ENCODE results near the gene NAA15.
"Not testable (repeated sequence)": the region's sequence is repeated elsewhere in the genome, so short reads cannot be mapped to it uniquely, and the experiment has no call there.

NAA15 gene

DNA sequence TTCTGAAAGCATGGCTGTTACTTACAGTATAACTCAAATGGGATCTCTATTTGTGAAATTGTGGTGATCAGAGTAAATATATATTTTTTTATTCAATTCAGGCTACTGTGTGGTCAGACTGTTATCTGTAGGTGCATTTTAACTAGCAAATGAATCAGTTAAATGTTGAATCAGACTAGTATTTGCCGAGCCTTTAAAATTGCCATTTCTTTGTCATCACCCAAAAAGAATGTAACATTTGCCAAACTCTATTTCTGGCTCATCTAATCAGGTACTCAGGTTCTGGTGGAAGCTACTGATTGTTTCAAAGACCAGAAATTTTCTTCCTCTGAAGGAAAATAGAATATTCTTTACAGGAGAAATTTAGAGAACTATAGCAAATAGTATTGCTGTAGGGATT, 1.8 kb upstream of the NAA15 start:
- peak overlapping the region; percentile 70 to 95 for H3K4me3 ChIP-seq (ENCODE audit: low read depth in 1 of 2, low read length in 2 of 2)
- peaks cover 3 to 37% of the 10 kb centered on the region in 2 donors for H3K4me1 ChIP-seq (ENCODE audit: control insufficient read depth in 1 of 2, insufficient read depth in 2 of 2, low read length in 2 of 2)
- H3K27me3 ChIP-seq (ENCODE audit: low read depth, low read length), result no peaks in the 10 kb centered on the region
- peak overlapping the region; percentile 88 for H3K27ac ChIP-seq (ENCODE audit: low read length)
- peaks cover 0 to 4% of the 10 kb centered on the region in 2 donors for H3K36me3 ChIP-seq (ENCODE audit: control insufficient read depth in 1 of 2, insufficient read depth in 2 of 2, low read length in 2 of 2)
- no peaks in the 10 kb centered on the region for H3K9me3 ChIP-seq (ENCODE audit: control insufficient read depth in 1 of 2, low read length in 2 of 2)

DNA sequence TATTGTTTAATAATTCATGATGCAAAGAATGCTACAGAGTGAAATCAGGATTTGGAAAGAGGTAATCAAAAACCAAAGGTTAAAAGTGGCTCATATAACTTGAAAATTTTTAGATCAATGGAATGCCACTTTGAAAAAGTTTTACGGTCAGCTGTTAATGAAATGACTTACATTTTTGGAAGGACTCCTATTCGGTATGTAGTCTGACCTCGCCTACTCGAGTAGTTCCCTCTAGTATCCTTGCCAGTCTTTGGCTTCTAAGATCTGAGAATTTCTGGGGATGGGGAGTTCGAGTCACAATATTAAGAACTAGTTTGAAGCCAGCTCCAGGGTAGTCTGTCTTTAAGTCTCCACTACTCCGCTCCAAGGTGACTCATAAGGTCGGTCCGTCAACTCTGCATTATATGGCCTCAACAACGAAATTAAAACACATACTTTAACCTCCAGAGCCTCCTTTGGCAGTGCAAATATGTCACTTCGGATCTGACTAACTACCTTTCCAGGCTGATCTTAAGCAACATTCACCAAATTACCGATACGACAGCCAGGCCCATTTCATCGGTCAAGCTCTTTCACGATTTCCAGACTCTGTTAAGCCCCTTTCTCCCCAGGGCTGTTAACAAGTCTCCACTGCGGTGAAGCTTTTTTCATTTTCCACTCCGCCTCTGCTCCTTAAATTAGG, 733 bp upstream of the NAA15 start:
- Histone ChIP-seq H3K9me3 (ENCODE audit: control insufficient read depth in 1 of 2, low read length in 2 of 2) (no peaks in the 10 kb centered on the region), H3K36me3 (ENCODE audit: control insufficient read depth in 1 of 2, insufficient read depth in 2 of 2, low read length in 2 of 2) (peaks cover 0 to 4% of the 10 kb centered on the region in 2 donors), H3K4me3 (ENCODE audit: low read depth in 1 of 2, low read length in 2 of 2) (peak overlapping the region; percentile 70 to 95), H3K27me3 (ENCODE audit: low read depth, low read length) (no peaks in the 10 kb centered on the region), H3K4me1 (ENCODE audit: control insufficient read depth in 1 of 2, insufficient read depth in 2 of 2, low read length in 2 of 2) (peaks cover 3 to 32% of the 10 kb centered on the region in 2 donors), H3K27ac (ENCODE audit: low read length) (peak overlapping the region; percentile 88)

DNA sequence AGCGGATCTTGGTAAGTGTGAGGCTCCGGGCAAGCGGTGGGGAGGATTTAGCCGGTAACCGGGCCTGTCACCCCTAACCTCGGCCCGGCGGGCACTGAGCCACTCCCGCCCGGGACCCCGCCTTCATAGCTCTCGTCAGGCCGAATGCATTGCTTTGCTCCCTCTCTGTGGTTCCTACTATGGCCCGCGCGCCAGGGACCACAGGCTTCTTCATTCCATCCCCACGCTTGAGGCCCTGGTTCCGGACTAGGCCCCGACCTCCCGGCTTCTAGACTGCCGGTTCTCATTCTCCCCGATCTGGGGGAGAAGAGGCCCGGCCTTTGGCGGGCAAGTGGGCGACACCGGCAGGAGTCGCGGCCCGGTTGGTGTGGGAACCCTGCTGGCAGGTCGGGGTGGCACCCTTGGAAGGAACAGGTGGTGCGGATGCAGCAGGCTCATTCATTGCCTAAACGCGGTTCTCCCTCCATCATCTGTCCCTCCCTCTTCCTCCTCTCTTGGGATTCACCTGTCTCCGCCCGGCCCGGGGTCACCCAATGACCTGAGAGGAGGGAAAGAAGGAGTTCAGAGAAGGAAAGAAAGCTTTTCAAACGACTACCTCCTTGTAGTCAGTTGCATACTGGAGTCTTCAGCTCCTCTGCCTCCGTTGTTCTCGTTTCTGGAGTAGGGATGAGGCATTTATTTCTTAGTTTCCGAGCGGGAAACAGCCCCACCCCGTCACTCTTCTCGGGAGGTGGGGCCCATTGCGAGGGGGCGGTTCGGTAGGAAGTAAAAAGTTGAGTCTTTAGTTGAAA, 711 bp downstream of the NAA15 start, which contains the start of gene NDUFC1:
Gene NDUFC1 (minus strand): TSS at position 657 of the 791 bp plus-strand sequence. CDS start 6,679 bp downstream, outside the sequence.
- Histone ChIP-seq H3K27ac (ENCODE audit: low read length) (peak within 1 kb of the TSS; percentile 88), H3K9me3 (ENCODE audit: control insufficient read depth in 1 of 2, low read length in 2 of 2) (no peaks in the 10 kb centered on the region)

DNA sequence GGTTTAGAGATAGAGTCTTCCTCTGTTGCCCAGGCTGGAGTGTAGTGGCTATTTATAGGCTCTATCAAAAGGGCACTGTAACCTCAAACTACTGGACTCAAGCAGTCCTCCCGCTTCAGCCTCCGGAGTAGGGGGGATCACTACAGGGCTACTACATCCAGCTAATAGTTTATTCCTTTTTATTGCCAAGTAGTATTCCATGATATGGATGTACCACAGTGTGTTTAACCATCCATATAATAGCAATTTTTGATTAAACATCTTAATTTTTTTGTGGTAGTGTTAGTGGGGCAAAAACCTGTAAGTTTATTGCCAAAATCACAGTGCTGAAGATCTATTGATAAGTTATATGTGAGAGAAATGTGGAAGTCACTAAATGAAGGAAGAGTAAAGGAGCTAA, 3.6 kb downstream of the NAA15 start:
- no peaks in the 10 kb centered on the region for H3K9me3 ChIP-seq (ENCODE audit: control insufficient read depth in 1 of 2, low read length in 2 of 2)
- peaks cover 3 to 26% of the 10 kb centered on the region in 2 donors for H3K4me1 ChIP-seq (ENCODE audit: control insufficient read depth in 1 of 2, insufficient read depth in 2 of 2, low read length in 2 of 2)
- H3K4me3 ChIP-seq (ENCODE audit: low read depth in 1 of 2, low read length in 2 of 2), result no peak overlapping the region
- no peaks in the 10 kb centered on the region for H3K27me3 ChIP-seq (ENCODE audit: low read depth, low read length)
- no peak overlapping the region for H3K27ac ChIP-seq (ENCODE audit: low read length)
- H3K36me3 ChIP-seq (ENCODE audit: control insufficient read depth in 1 of 2, insufficient read depth in 2 of 2, low read length in 2 of 2), result peaks cover 0 to 4% of the 10 kb centered on the region in 2 donors

More for the DNA sequence above, 711 bp downstream of the NAA15 start, which contains the start of gene NDUFC1:
- no peaks in the 10 kb centered on the region for H3K27me3 ChIP-seq (ENCODE audit: low read depth, low read length)
- peaks cover 0 to 4% of the 10 kb centered on the region in 2 donors for H3K36me3 ChIP-seq (ENCODE audit: control insufficient read depth in 1 of 2, insufficient read depth in 2 of 2, low read length in 2 of 2)
- H3K4me3 ChIP-seq (ENCODE audit: low read depth in 1 of 2, low read length in 2 of 2), result peak within 1 kb of the TSS; percentile 70 to 95
- peaks cover 3 to 30% of the 10 kb centered on the region in 2 donors for H3K4me1 ChIP-seq (ENCODE audit: control insufficient read depth in 1 of 2, insufficient read depth in 2 of 2, low read length in 2 of 2)

DNA sequence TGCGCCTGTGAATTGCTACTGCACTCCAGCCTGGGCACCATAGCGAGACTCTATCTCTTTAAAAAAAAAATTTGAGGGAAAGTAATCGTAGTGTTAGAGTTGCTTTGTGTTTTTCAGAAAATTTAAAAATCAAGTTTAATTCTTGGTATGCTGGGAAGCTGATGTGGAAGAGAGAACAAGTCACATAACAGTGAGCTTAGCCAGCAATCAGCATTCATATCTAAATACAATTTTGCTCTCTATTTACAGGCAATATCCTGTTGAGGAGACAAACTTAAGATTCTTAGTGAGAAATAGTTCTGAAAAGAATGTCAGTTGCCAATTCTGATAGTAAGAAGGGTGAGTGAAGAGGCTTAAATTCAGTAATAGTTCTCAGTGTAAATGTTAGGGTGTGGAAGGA, 10.6 kb downstream of the NAA15 start:
- no peaks in the 10 kb centered on the region for H3K27me3 ChIP-seq (ENCODE audit: low read depth, low read length)
- peaks cover 9 to 19% of the 10 kb centered on the region in 2 donors for H3K4me1 ChIP-seq (ENCODE audit: control insufficient read depth in 1 of 2, insufficient read depth in 2 of 2, low read length in 2 of 2)
- H3K36me3 ChIP-seq (ENCODE audit: control insufficient read depth in 1 of 2, insufficient read depth in 2 of 2, low read length in 2 of 2), result no peaks in the 10 kb centered on the region
- no peaks in the 10 kb centered on the region for H3K9me3 ChIP-seq (ENCODE audit: control insufficient read depth in 1 of 2, low read length in 2 of 2)
- H3K27ac ChIP-seq (ENCODE audit: low read length), result no peak overlapping the region
- H3K4me3 ChIP-seq (ENCODE audit: low read depth in 1 of 2, low read length in 2 of 2), result no peak overlapping the region

DNA sequence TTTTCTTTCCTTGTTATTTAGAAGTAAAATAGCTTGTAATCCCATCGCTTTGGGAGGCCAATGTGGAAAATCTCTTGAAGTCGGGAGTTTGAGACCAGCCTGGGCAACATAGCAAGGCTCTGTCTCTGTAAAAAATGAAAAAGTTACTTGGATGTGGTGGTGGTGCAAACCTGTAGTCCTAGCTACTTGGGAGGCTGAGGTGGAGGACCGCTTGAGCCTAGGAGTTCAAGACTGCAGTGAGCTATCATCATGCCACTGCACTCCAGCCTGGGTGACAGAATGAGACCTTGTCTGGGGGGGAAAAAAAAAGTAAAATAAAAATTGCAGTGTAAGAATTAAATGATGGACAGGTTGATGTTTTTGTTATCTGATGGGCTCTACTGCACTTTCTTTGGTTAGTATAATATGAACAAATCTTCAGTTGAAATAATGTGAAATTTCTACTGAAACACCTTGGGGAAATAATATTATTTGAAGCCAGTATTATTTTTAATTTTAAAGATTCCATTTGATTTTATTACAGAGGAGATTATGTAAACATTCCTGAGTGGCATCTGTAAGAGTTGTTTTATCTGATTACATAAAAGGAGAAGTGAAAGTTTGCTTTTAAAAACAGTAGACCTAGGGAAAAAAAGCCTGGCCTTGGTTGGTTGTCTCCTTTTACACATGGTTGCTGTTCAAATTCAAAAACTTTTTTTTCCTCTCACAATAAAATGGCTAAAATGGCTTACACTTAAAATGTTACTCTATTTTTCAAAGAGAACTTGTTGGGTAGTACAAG, 11.4 kb downstream of the NAA15 start:
- no peak overlapping the region for H3K27ac ChIP-seq (ENCODE audit: low read length)
- H3K4me1 ChIP-seq (ENCODE audit: control insufficient read depth in 1 of 2, insufficient read depth in 2 of 2, low read length in 2 of 2), result peaks cover 9 to 18% of the 10 kb centered on the region in 2 donors
- H3K36me3 ChIP-seq (ENCODE audit: control insufficient read depth in 1 of 2, insufficient read depth in 2 of 2, low read length in 2 of 2), result no peaks in the 10 kb centered on the region
- no peaks in the 10 kb centered on the region for H3K27me3 ChIP-seq (ENCODE audit: low read depth, low read length)
- no peaks in the 10 kb centered on the region for H3K9me3 ChIP-seq (ENCODE audit: control insufficient read depth in 1 of 2, low read length in 2 of 2)
- no peak overlapping the region for H3K4me3 ChIP-seq (ENCODE audit: low read depth in 1 of 2, low read length in 2 of 2)

DNA sequence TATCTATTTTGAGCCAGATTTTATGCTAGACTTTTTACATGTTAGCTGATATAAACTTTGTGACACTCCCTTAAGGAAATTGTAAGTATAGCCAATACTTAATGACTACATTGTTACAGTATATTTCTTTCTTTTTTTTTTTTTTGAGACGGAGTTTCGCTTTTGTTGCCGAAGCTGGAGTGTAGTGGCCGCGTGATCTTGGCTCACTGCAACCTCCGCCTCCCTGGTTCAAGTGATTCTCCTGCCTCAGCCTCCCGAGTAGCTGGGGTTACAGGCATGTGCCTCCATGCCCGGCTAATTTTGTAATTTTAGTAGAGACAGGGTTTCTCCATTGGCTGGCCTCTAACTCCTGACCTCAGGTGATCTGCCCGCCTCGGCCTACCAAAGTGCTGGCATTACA, 12.1 kb downstream of the NAA15 start:
- H3K27me3 ChIP-seq (ENCODE audit: low read depth, low read length); H3K27ac ChIP-seq (ENCODE audit: low read length); H3K4me3 ChIP-seq (ENCODE audit: low read depth in 1 of 2, low read length in 2 of 2); H3K36me3 ChIP-seq (ENCODE audit: control insufficient read depth in 1 of 2, insufficient read depth in 2 of 2, low read length in 2 of 2); H3K9me3 ChIP-seq (ENCODE audit: control insufficient read depth in 1 of 2, low read length in 2 of 2): not testable (repeated sequence)
- H3K4me1 ChIP-seq (ENCODE audit: control insufficient read depth in 1 of 2, insufficient read depth in 2 of 2, low read length in 2 of 2), result peaks cover 9 to 18% of the 10 kb centered on the region in 2 donors

DNA sequence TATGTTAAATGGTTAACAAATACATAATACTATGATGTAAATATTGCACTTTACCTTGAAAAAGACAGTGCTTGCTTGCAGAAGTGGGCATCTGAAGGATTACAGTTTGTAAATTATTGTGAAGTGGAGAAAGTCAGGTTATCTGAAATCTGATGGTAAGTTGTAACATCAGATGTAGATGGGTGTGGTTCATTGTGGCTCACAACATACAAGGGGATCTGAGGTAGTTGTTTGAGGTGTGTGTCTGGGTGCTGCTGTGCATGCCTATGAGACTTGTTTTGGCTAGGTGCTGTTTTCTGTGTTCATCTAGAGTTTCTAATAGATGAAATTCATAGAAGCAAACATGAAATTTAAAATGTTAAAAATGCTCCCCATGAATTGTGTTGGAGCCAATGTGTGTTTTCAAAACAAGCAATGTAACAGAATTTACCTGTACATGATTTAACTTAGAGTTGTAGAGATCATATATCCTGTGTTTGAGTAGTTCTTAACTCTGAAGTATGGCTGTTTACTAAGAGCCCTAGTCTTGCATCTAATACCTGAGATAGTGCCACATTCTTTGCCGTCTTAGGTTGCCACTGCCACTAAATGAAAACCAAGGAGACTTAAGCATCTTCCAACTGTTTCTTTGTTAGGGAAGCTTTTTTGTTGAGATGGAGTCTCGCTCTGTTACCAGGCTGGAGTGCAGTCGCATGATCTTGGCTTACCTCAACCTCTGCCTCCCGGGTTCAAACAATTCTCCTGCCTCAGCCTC, 12.9 kb downstream of the NAA15 start:
- Histone ChIP-seq H3K9me3 (ENCODE audit: control insufficient read depth in 1 of 2, low read length in 2 of 2) (no peaks in the 10 kb centered on the region), H3K4me3 (ENCODE audit: low read depth in 1 of 2, low read length in 2 of 2) (no peak overlapping the region), H3K36me3 (ENCODE audit: control insufficient read depth in 1 of 2, insufficient read depth in 2 of 2, low read length in 2 of 2) (no peaks in the 10 kb centered on the region), H3K27me3 (ENCODE audit: low read depth, low read length) (no peaks in the 10 kb centered on the region), H3K4me1 (ENCODE audit: control insufficient read depth in 1 of 2, insufficient read depth in 2 of 2, low read length in 2 of 2) (peaks cover 9 to 18% of the 10 kb centered on the region in 2 donors), H3K27ac (ENCODE audit: low read length) (no peak overlapping the region)

DNA sequence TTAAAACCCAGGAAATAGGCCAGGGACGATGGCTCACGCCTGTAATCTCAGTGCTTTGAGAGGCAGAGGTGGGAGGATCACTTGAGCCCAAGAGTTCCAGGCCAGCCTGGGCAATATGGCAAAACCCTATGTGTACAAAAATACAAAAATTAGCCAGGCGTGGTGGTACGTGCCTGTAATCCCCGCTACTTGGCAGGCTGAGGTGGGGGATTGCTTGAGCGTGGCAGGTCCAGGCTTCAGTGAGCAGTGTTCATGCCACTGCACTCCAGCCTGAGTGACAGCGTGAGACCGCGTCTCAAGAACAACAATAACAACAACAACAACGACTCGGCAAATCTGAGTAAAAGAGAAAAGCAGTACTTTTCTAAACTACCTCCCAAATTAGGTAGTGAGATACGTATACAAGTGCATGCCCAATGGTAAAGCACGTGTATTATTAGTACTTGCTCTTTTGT, 13.9 kb downstream of the NAA15 start:
- Histone ChIP-seq H3K27ac (ENCODE audit: low read length) (no peak overlapping the region), H3K36me3 (ENCODE audit: control insufficient read depth in 1 of 2, insufficient read depth in 2 of 2, low read length in 2 of 2) (no peaks in the 10 kb centered on the region), H3K4me1 (ENCODE audit: control insufficient read depth in 1 of 2, insufficient read depth in 2 of 2, low read length in 2 of 2) (peaks cover 9 to 18% of the 10 kb centered on the region in 2 donors), H3K27me3 (ENCODE audit: low read depth, low read length) (no peaks in the 10 kb centered on the region), H3K9me3 (ENCODE audit: control insufficient read depth in 1 of 2, low read length in 2 of 2) (no peaks in the 10 kb centered on the region), H3K4me3 (ENCODE audit: low read depth in 1 of 2, low read length in 2 of 2) (no peak overlapping the region)

DNA sequence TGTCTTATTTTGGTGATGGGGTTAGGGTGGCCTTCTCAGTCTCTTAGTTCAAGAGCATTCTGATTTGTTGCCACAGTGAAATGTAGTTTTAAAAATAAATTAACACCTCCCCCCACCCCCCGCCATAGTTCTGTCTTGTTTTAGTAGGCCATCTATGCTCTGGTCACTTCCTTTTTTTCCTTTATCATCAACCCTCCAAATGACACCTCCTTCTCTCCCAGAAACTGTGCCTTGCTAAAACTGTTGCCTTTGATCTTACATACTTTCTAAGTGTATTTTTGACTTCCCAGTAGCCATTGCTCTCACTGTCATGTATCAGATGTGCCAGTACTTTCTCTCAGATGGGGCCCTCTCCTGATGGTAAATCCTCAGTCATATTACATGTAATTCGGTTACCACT, 15.4 kb downstream of the NAA15 start:
- no peaks in the 10 kb centered on the region for H3K36me3 ChIP-seq (ENCODE audit: control insufficient read depth in 1 of 2, insufficient read depth in 2 of 2, low read length in 2 of 2)
- peaks cover 9 to 14% of the 10 kb centered on the region in 2 donors for H3K4me1 ChIP-seq (ENCODE audit: control insufficient read depth in 1 of 2, insufficient read depth in 2 of 2, low read length in 2 of 2)
- H3K4me3 ChIP-seq (ENCODE audit: low read depth in 1 of 2, low read length in 2 of 2), result no peak overlapping the region
- no peaks in the 10 kb centered on the region for H3K27me3 ChIP-seq (ENCODE audit: low read depth, low read length)
- H3K9me3 ChIP-seq (ENCODE audit: control insufficient read depth in 1 of 2, low read length in 2 of 2), result no peaks in the 10 kb centered on the region
- no peak overlapping the region for H3K27ac ChIP-seq (ENCODE audit: low read length)
